OCI-LY3 (cell line): ENCODE measurements around the gene PLIN1.

ENCODE experiments used
- CTCF ChIP-seq: fragments of 200-600, 300-600 bp; sonication (generic); IDR thresholded peaks from 2 replicates; pipeline ENCODE4 v1.5.1; 2014; ENCODE audit warnings: antibody characterized with exemption, low read length, low read depth
- EZH2phosphoT487 ChIP-seq: fragments of 200-600 bp; shearing (Covaris generic); IDR thresholded peaks from 2 replicates; pipeline ENCODE4 v1.6.1; 2018; ENCODE audit warnings: antibody characterized with exemption, mixed run types, low read depth

- TF ChIP-seq CTCF (no peak), EZH2phosphoT487 (no peak)
Measured at GRCh38 chr15:89690276-89691218, 11.4 kb upstream of the PLIN1 start, which contains the start of the genes PEX11A and WDR93.
